Activated CD4-positive, alpha-beta T cell treated with anti-CD3 and anti-CD28 coated beads, Interleukin-10, Interleukin-2, amounts not matched to agents 100 ng/mL and 50 ng/mL, durations not matched to agents 16 hours and 8 hours (primary cell): ENCODE measurements around the gene ACADVL.

Experiments
- DNase-seq: peaks from one replicate; pipeline ENCODE4 v3.0.0-alpha.2; 2020

Gene ACADVL

GRCh38 chr17:7252176-7253043 is 32.7 kb downstream of the ACADVL start, which contains the start of gene ELP5:
ELP5 (plus strand) TSS chr17:7252215; CDS start chr17:7252551, 336 bp downstream.
- peak; percentile 94 for DNase-seq

- no peak for DNase-seq
Measured at GRCh38 chr17:7253082-7253481, 33.3 kb downstream of the ACADVL start.

GRCh38 chr17:7254511-7254910 is 34.8 kb downstream of the ACADVL start:
- DNase-seq, result no peak

- no peak for DNase-seq
Measured at GRCh38 chr17:7256766-7257456, 37.2 kb downstream of the ACADVL start.

GRCh38 chr17:7258731-7259554 is 39.2 kb downstream of the ACADVL start:
- no peak for DNase-seq

- no peak for DNase-seq
Measured at GRCh38 chr17:7259555-7259889, 39.8 kb downstream of the ACADVL start.

GRCh38 chr17:7260151-7260550 is 40.4 kb downstream of the ACADVL start:
- DNase-seq, result no peak

GRCh38 chr17:7260651-7261378 is 41.1 kb downstream of the ACADVL start:
- DNase-seq, result peak; percentile 37

GRCh38 chr17:7261379-7262191 is 41.8 kb downstream of the ACADVL start:
- no peak for DNase-seq

- no peak for DNase-seq
Measured at GRCh38 chr17:7262192-7262934, 42.6 kb downstream of the ACADVL start, which contains the start of gene CLDN7. CLDN7 (minus strand) TSS chr17:7262478; CDS start chr17:7262043, 435 bp downstream.

- DNase-seq, result no peak
Measured at GRCh38 chr17:7262935-7263800, 43.4 kb downstream of the ACADVL start.

- no peak for DNase-seq
Measured at GRCh38 chr17:7263801-7264078, 44.0 kb downstream of the ACADVL start.

GRCh38 chr17:7266784-7267183 is 47.0 kb downstream of the ACADVL start:
- no peak for DNase-seq
